Transverse colon (tissue), 3 donors: ENCODE results near the gene SMIM1.

Source experiments
- EP300 ChIP-seq: sonication (generic); formaldehyde crosslinking; IDR thresholded peaks from one replicate; pipeline ENCODE4 v1.6.1; 2017; ENCODE audit warnings: antibody characterized with exemption, low read depth
- POLR2A ChIP-seq: fragments of 450-650 bp; IDR thresholded peaks from one replicate; pipeline ENCODE4 v1.6.1; 2016; ENCODE audit warnings: antibody characterized with exemption, mild to moderate bottlenecking, moderate library complexity
- TF ChIP-seq, protein P1 (sequence below), 5 experiments: fragments of 200-600 bp in 3 of 5; fragments of 450-650 bp in 2 of 5; sonication (generic) in 3 of 5; IDR thresholded peaks; 1 replicate in 2 of 5; 2 replicates in 3 of 5; pipeline ENCODE4 v1.5.1; 2016 to 2017; ENCODE audit warnings: antibody characterized with exemption in 5 of 5, inconsistent platforms in 3 of 5, mild to moderate bottlenecking in 2 of 5, moderate library complexity in 1 of 5

DNA sequence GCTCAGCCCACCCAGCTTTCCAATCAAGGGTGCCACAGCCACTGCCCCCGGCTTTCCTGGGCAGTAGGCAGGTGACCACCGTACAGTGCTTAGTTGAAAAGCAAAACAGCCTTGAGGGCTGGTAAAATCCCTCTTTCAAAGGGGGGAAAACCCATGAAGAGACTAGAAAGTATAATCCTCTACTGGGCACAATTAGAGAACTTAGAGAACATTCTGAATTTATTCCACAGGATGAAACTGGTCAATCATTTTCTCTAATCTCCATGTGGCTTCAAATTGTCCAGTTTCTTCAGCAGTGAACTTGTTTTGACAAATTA, 39.0 kb downstream of the SMIM1 start:
- TF ChIP-seq, protein P1, sequence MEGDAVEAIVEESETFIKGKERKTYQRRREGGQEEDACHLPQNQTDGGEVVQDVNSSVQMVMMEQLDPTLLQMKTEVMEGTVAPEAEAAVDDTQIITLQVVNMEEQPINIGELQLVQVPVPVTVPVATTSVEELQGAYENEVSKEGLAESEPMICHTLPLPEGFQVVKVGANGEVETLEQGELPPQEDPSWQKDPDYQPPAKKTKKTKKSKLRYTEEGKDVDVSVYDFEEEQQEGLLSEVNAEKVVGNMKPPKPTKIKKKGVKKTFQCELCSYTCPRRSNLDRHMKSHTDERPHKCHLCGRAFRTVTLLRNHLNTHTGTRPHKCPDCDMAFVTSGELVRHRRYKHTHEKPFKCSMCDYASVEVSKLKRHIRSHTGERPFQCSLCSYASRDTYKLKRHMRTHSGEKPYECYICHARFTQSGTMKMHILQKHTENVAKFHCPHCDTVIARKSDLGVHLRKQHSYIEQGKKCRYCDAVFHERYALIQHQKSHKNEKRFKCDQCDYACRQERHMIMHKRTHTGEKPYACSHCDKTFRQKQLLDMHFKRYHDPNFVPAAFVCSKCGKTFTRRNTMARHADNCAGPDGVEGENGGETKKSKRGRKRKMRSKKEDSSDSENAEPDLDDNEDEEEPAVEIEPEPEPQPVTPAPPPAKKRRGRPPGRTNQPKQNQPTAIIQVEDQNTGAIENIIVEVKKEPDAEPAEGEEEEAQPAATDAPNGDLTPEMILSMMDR (IDR thresholded peaks at IDR 0.05) = no peak
- TF ChIP-seq EP300 (no peak), POLR2A (no peak)
